Measurements from ENCODE around the gene FGD3. TPM values are rescaled to one million over a fixed set of nuclear protein-coding genes. Genes with fewer than 3 reads are reported as not detected.
A peak's percentile ranks its signal among the peaks of the same experiment; 100 is the strongest.

The FGD3 gene
- total RNA-seq, 2 donors from 2014 or later = 9.9 to 13.7 TPM

- TF ChIP-seq CTCF (IDR thresholded peaks at IDR 0.05) = no peak
- DNase-seq (ENCODE audit: low spot score) (no peak), ATAC-seq (ENCODE audit: insufficient number of reproducible peaks, low FRiP score, low read depth) (no peak)
- Histone ChIP-seq H3K4me3 (no peak overlapping the region), H3K9me3 (no peaks in the 10 kb centered on the region), H3K27me3 (replicated peaks; ENCODE audit: insufficient read depth) (no peaks in the 10 kb centered on the region), H3K4me1 (ENCODE audit: control insufficient read depth in 1 of 2, low read depth in 2 of 2) (peaks cover 20 to 57% of the 10 kb centered on the region in 2 donors), H3K27ac (peak overlapping the region; percentile 92 to 93), H3K36me3 (no peaks in the 10 kb centered on the region)
Measured at GRCh38 chr9:93052791-93053540, 105.6 kb downstream of the FGD3 start.

GRCh38 chr9:93053781-93054331 lies 106.5 kb downstream of the FGD3 start:
- Histone ChIP-seq H3K9me3 (no peaks in the 10 kb centered on the region), H3K36me3 (no peaks in the 10 kb centered on the region), H3K4me3 (no peak overlapping the region), H3K27ac (peak overlapping the region; percentile 92 to 93), H3K27me3 (replicated peaks; ENCODE audit: insufficient read depth) (no peaks in the 10 kb centered on the region), H3K4me1 (ENCODE audit: control insufficient read depth in 1 of 2, low read depth in 2 of 2) (peaks cover 20 to 61% of the 10 kb centered on the region in 2 donors)
- TF ChIP-seq CTCF (IDR thresholded peaks at IDR 0.05) = no peak
- no peak for DNase-seq (ENCODE audit: low spot score)
- no peak for ATAC-seq (ENCODE audit: insufficient number of reproducible peaks, low FRiP score, low read depth)

- H3K27ac ChIP-seq = peak overlapping the region; percentile 92 to 93
- H3K36me3 ChIP-seq = no peaks in the 10 kb centered on the region
- DNase-seq (ENCODE audit: low spot score) (no peak), ATAC-seq (ENCODE audit: insufficient number of reproducible peaks, low FRiP score, low read depth) (no peak)
- no peaks in the 10 kb centered on the region for H3K9me3 ChIP-seq
- no peak for TF ChIP-seq CTCF (IDR thresholded peaks at IDR 0.05)
- no peaks in the 10 kb centered on the region for H3K27me3 ChIP-seq (replicated peaks; ENCODE audit: insufficient read depth)
- peaks cover 31 to 64% of the 10 kb centered on the region in 2 donors for H3K4me1 ChIP-seq (ENCODE audit: control insufficient read depth in 1 of 2, low read depth in 2 of 2)
- H3K4me3 ChIP-seq = no peak overlapping the region
Measured at GRCh38 chr9:93054758-93055704, 107.7 kb downstream of the FGD3 start.

- H3K4me3 ChIP-seq = no peak overlapping the region
- H3K9me3 ChIP-seq = no peaks in the 10 kb centered on the region
- no peak for TF ChIP-seq CTCF (IDR thresholded peaks at IDR 0.05)
- no peak for DNase-seq (ENCODE audit: low spot score)
- peak overlapping the region; percentile 81 to 93 for H3K27ac ChIP-seq
- no peaks in the 10 kb centered on the region for H3K27me3 ChIP-seq (replicated peaks; ENCODE audit: insufficient read depth)
- peaks cover 38 to 68% of the 10 kb centered on the region in 2 donors for H3K4me1 ChIP-seq (ENCODE audit: control insufficient read depth in 1 of 2, low read depth in 2 of 2)
- no peaks in the 10 kb centered on the region for H3K36me3 ChIP-seq
- no peak for ATAC-seq (ENCODE audit: insufficient number of reproducible peaks, low FRiP score, low read depth)
Measured at GRCh38 chr9:93057042-93057702, 109.8 kb downstream of the FGD3 start.

Data from thoracic aorta (tissue), 2 donors.